Measurements from ENCODE around the gene ANO1. TPM values are rescaled to one million over a fixed set of nuclear protein-coding genes. Genes with fewer than 3 reads are reported as not detected.

ANO1 gene
- total and polyA plus RNA-seq, 5 experiments from 2014 or later: not detected

GRCh38 chr11:70132641-70133040 is 54.5 kb downstream of the ANO1 start:
- H3K4me3 Mint-ChIP-seq: no peak overlapping the region
- H3K27ac Mint-ChIP-seq: no peak overlapping the region
- peaks cover 0 to 8% (median 4%) of the 10 kb centered on the region in 5 donors for H3K27me3 Mint-ChIP-seq
- POLR2A ChIA-PET: no interaction called here
- DNase-seq (no peak), ATAC-seq (no peak)
- H3K4me1 Mint-ChIP-seq: no peaks in the 10 kb centered on the region
- no peaks in the 10 kb centered on the region for H3K36me3 Mint-ChIP-seq
- no peaks in the 10 kb centered on the region for H3K9me3 Mint-ChIP-seq

GRCh38 chr11:70133771-70134335 is 55.7 kb downstream of the ANO1 start:
- H3K27me3 Mint-ChIP-seq: peaks cover 0 to 8% (median 4%) of the 10 kb centered on the region in 5 donors
- H3K9me3 Mint-ChIP-seq: no peaks in the 10 kb centered on the region
- ATAC-seq (no peak), DNase-seq (no peak)
- H3K4me3 Mint-ChIP-seq: no peak overlapping the region
- POLR2A ChIA-PET: no interaction called here
- H3K27ac Mint-ChIP-seq: no peak overlapping the region
- H3K36me3 Mint-ChIP-seq: no peaks in the 10 kb centered on the region
- no peaks in the 10 kb centered on the region for H3K4me1 Mint-ChIP-seq

DNA sequence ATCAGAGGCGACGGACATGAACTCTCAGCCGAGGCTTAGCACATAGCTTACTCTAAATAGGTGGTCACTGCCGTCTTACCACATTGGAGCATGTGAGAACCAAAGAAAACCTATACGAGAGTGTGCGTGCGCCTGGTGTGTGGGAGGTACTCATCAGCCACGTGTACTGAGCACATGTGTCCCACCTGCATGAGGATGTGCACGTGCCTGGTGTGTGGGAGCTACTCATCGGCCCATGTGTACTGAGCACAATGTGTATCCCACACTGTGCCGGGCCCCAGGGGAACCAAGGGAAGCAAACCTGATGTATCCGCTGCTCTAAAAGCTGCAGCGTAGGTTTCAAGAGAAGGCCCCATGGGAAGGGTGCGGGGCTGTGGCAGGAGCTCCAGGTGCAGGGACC is 56.4 kb downstream of the ANO1 start:
- H3K27ac Mint-ChIP-seq: no peak overlapping the region
- DNase-seq (no peak), ATAC-seq (no peak)
- no peaks in the 10 kb centered on the region for H3K4me1 Mint-ChIP-seq
- POLR2A ChIA-PET: no interaction called here
- H3K9me3 Mint-ChIP-seq: no peaks in the 10 kb centered on the region
- no peaks in the 10 kb centered on the region for H3K36me3 Mint-ChIP-seq
- H3K27me3 Mint-ChIP-seq: peaks cover 0 to 11% (median 4%) of the 10 kb centered on the region in 5 donors
- H3K4me3 Mint-ChIP-seq: no peak overlapping the region

GRCh38 chr11:70135142-70135541 is 57.0 kb downstream of the ANO1 start:
- H3K27ac Mint-ChIP-seq: no peak overlapping the region
- no peak overlapping the region for H3K4me3 Mint-ChIP-seq
- H3K36me3 Mint-ChIP-seq: no peaks in the 10 kb centered on the region
- POLR2A ChIA-PET: no interaction called here
- DNase-seq (no peak), ATAC-seq (no peak)
- H3K27me3 Mint-ChIP-seq: peaks cover 0 to 17% (median 3%) of the 10 kb centered on the region in 5 donors
- H3K4me1 Mint-ChIP-seq: no peaks in the 10 kb centered on the region
- H3K9me3 Mint-ChIP-seq: no peaks in the 10 kb centered on the region

- Mint-ChIP-seq H3K9me3 (no peaks in the 10 kb centered on the region), H3K36me3 (no peaks in the 10 kb centered on the region), H3K4me3 (no peak overlapping the region), H3K4me1 (no peaks in the 10 kb centered on the region), H3K27me3 (peaks cover 2 to 22% (median 7%) of the 10 kb centered on the region in 5 donors), H3K27ac (no peak overlapping the region)
- ATAC-seq (no peak), DNase-seq (no peak)
- POLR2A ChIA-PET: no interaction called here
These were observed 57.5 kb downstream of the ANO1 start for GRCh38 chr11:70135625-70136059.

GRCh38 chr11:70137383-70137782 is 59.3 kb downstream of the ANO1 start:
- H3K4me1 Mint-ChIP-seq: peaks cover 0 to 7% (median 4%) of the 10 kb centered on the region in 4 donors
- no peak for DNase-seq
- no peak overlapping the region for H3K4me3 Mint-ChIP-seq
- H3K36me3 Mint-ChIP-seq: no peaks in the 10 kb centered on the region
- H3K27ac Mint-ChIP-seq: peak overlapping the region in 1 of 10 donors; percentile 43
- POLR2A ChIA-PET: no interaction called here
- no peaks in the 10 kb centered on the region for H3K9me3 Mint-ChIP-seq
- ATAC-seq: no peak
- H3K27me3 Mint-ChIP-seq: peaks cover 4 to 38% (median 21%) of the 10 kb centered on the region in 5 donors

GRCh38 chr11:70138403-70138802 is 60.3 kb downstream of the ANO1 start:
- H3K4me3 Mint-ChIP-seq: no peak overlapping the region
- peaks cover 0 to 7% (median 4%) of the 10 kb centered on the region in 4 donors for H3K4me1 Mint-ChIP-seq
- peaks cover 0 to 1% (median 0%) of the 10 kb centered on the region in 9 donors for H3K9me3 Mint-ChIP-seq
- POLR2A ChIA-PET: no interaction called here
- peaks cover 9 to 47% (median 31%) of the 10 kb centered on the region in 5 donors for H3K27me3 Mint-ChIP-seq
- no peaks in the 10 kb centered on the region for H3K36me3 Mint-ChIP-seq
- H3K27ac Mint-ChIP-seq: no peak overlapping the region
- DNase-seq (no peak), ATAC-seq (no peak)

GRCh38 chr11:70139785-70140410 is 61.8 kb downstream of the ANO1 start:
- ATAC-seq: no peak
- Mint-ChIP-seq H3K27ac (no peak overlapping the region), H3K36me3 (no peaks in the 10 kb centered on the region), H3K9me3 (peaks cover 0 to 1% (median 0%) of the 10 kb centered on the region in 9 donors), H3K27me3 (peaks cover 14 to 56% (median 41%) of the 10 kb centered on the region in 5 donors), H3K4me1 (peaks cover 0 to 7% (median 4%) of the 10 kb centered on the region in 4 donors), H3K4me3 (no peak overlapping the region)
- POLR2A ChIA-PET: no interaction called here
- no peak for DNase-seq

DNA sequence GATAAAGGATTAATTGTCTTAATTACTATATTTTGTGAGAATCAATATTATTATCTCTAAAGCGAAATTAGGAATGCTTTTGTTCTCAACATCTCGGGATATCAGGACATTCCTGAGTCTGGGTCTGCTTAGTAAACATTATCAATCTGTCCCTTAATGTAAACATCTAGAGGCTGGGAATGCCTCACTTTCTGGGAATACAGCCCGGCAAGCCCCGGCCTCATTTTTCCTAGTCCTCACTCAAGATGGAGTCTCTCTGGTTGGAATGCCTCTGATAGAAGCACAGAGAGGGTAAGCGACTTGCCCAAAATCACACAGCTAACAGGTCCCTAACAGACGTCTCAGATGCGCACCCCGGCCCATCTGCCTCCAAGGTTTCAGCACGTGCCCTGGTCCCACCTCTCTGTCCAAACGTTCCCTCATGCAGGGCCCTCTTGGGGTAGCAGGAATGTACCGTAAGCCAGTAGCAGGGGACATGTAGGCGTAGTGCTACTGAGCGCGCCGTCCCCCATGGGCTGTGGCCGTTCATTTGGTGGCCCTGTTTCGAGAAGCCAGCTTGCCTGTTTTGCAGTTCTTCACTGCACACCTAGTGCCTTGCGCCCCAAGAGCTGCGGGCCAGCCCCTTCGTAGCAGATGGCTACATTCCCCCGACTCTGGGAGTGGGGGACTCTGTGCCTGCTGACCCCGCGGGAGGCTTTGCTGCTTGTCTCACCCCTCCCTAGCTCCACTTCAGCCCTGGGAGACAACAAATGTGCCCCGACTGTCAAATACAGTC is 62.8 kb downstream of the ANO1 start:
- H3K9me3 Mint-ChIP-seq: peaks cover 0 to 1% (median 0%) of the 10 kb centered on the region in 9 donors
- peaks cover 14 to 58% (median 41%) of the 10 kb centered on the region in 5 donors for H3K27me3 Mint-ChIP-seq
- POLR2A ChIA-PET: no interaction called here
- no peak for ATAC-seq
- no peak overlapping the region for H3K4me3 Mint-ChIP-seq
- no peak for DNase-seq
- H3K27ac Mint-ChIP-seq: peak overlapping the region in 1 of 10 donors; percentile 60
- H3K36me3 Mint-ChIP-seq: no peaks in the 10 kb centered on the region
- H3K4me1 Mint-ChIP-seq: peaks cover 0 to 7% (median 4%) of the 10 kb centered on the region in 4 donors

GRCh38 chr11:70141486-70142220 is 63.5 kb downstream of the ANO1 start:
- ATAC-seq: no peak
- Mint-ChIP-seq H3K27ac (peak overlapping the region in 1 of 10 donors; percentile 24), H3K4me3 (peak overlapping the region in 2 of 10 donors; percentile 18 to 26), H3K4me1 (peaks cover 0 to 7% (median 4%) of the 10 kb centered on the region in 4 donors), H3K36me3 (no peaks in the 10 kb centered on the region), H3K27me3 (peaks cover 14 to 66% (median 46%) of the 10 kb centered on the region in 5 donors), H3K9me3 (peaks cover 0 to 1% (median 0%) of the 10 kb centered on the region in 9 donors)
- DNase-seq: no peak
- POLR2A ChIA-PET: no interaction called here

DNA sequence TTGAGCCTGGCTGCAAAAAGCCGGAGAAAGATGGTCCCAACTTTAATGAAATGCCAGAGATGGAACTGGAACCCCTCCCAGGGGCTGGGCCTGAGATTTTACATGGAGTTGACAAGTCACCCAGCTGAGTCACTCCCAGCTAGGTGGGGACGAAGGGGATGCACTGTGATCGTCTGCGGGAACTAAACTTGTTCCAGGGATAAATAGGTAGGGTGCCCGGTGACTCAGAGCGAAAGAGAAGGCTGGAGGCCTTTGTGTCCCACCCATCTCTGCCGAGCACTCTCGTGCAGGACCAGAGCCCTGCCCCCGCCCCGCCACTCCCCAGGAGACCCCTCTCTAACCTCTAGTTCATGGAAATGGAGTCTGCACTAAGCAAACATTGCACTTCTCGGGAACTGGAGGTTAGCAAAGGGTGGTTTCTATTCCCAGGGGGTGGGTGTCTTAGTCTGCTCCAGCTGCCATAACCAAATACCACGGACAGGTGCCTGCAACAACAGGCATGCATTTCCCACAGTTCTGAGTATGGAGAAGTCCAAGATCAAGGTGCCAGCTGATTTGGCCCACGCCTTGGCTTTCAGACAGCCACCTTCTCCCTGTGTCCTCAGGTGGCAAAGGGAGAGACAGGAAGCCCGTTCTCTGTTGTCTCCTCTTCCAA is 64.2 kb downstream of the ANO1 start:
- ATAC-seq: no peak
- H3K9me3 Mint-ChIP-seq: peaks cover 0 to 1% (median 0%) of the 10 kb centered on the region in 9 donors
- POLR2A ChIA-PET: no interaction called here
- DNase-seq: no peak
- H3K27me3 Mint-ChIP-seq: peaks cover 17 to 73% (median 50%) of the 10 kb centered on the region in 5 donors
- H3K27ac Mint-ChIP-seq: no peak overlapping the region
- no peaks in the 10 kb centered on the region for H3K36me3 Mint-ChIP-seq
- peaks cover 0 to 7% (median 4%) of the 10 kb centered on the region in 4 donors for H3K4me1 Mint-ChIP-seq
- no peak overlapping the region for H3K4me3 Mint-ChIP-seq

DNA sequence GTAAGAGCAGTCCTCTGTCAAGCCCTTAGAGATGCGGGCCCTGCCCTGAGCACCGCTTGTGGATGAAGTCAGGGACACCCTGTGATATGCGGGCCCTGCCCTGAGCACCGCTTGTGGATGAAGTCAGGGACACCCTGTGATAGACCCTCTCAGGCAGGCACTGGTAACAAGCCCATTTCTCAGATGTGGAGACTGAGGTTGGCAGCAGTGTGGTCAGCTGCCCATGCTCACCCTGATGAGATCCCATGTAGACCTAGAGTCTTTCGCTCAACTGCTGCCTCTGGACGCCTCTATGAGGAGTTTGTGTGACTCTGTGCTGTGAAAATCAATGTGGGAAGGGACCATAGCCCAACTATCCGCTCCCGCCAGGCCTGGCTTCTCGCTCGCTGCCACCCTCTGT is 66.1 kb downstream of the ANO1 start:
- Mint-ChIP-seq H3K4me1 (peaks cover 0 to 7% (median 4%) of the 10 kb centered on the region in 4 donors), H3K27ac (no peak overlapping the region), H3K9me3 (peaks cover 0 to 1% (median 0%) of the 10 kb centered on the region in 9 donors), H3K27me3 (peaks cover 19 to 82% (median 53%) of the 10 kb centered on the region in 5 donors), H3K4me3 (no peak overlapping the region), H3K36me3 (no peaks in the 10 kb centered on the region)
- DNase-seq (no peak), ATAC-seq (no peak)
- POLR2A ChIA-PET: no interaction called here

Measured in naive thymus-derived CD8-positive, alpha-beta T cell (primary cell).